Aorta (tissue), 5 donors: Measurements from ENCODE around the gene PLEKHB1. TPM values are rescaled to one million over a fixed set of nuclear protein-coding genes. Genes with fewer than 3 reads are reported as not detected.
"Not testable (repeated sequence)": the region's sequence is repeated elsewhere in the genome, so short reads cannot be mapped to it uniquely, and the experiment has no call there.

Experiments
- ATAC-seq: fragments of 200-7000 bp; cut with Tn5 transposase; one replicate; pipeline ENCODE4 v1.9.1; 2022; ENCODE audit warnings: moderate library complexity; ENCODE audit not compliant: low FRiP score
- DNase-seq, 2 donors: peaks; one replicate each; pipeline ENCODE4 v3.0.0-alpha.2; 2020
- H3K27ac ChIP-seq, 2 donors: one replicate each; pipeline ENCODE4 v1.5.1; 2013; ENCODE audit warnings: low read length in 2 of 2, mild to moderate bottlenecking in 2 of 2, moderate library complexity in 2 of 2, control low read depth in 1 of 2, inconsistent platforms in 1 of 2, low read depth in 1 of 2
- H3K27me3 ChIP-seq, 2 donors: one replicate each; pipeline ENCODE4 v1.6.1; 2013; ENCODE audit warnings: control low read depth in 1 of 2, low read length in 1 of 2, mild to moderate bottlenecking in 1 of 2, moderate library complexity in 1 of 2; ENCODE audit not compliant: insufficient read depth in 2 of 2, control insufficient read depth in 1 of 2
- H3K36me3 ChIP-seq, 2 donors: one replicate each; pipeline ENCODE4 v1.6.1; 2013; ENCODE audit warnings: control low read depth in 1 of 2, low read length in 1 of 2, mild to moderate bottlenecking in 1 of 2; ENCODE audit not compliant: insufficient read depth in 2 of 2, control insufficient read depth in 1 of 2
- H3K4me1 ChIP-seq, 2 donors: one replicate each; pipeline ENCODE4 v1.6.1; 2013; ENCODE audit warnings: low read length in 2 of 2, control low read depth in 1 of 2, mild to moderate bottlenecking in 1 of 2, moderate library complexity in 1 of 2; ENCODE audit not compliant: insufficient read depth in 2 of 2, control insufficient read depth in 1 of 2
- H3K4me3 ChIP-seq, 2 donors: one replicate each; pipeline ENCODE4 v1.5.1; 2013; ENCODE audit warnings: low read length in 2 of 2, control low read depth in 1 of 2, mild to moderate bottlenecking in 1 of 2
- H3K9me3 ChIP-seq: one replicate; pipeline ENCODE4 v1.6.1; 2013; ENCODE audit warnings: mild to moderate bottlenecking, low read length; ENCODE audit not compliant: control insufficient read depth
- WGBS, 2 donors: extraction: QIAGEN DNeasy Blood & Tissue Kit; methylation state at CpG; one replicate each; pipeline ENCODE4 v1.1.7; 2013; 5-methylcytosine and 5-hydroxymethylcytosine counted together
- intact Hi-C, 2 donors: fragments of 100-400 bp; cut with DNase I; formaldehyde crosslinking; loops; one replicate each; pipeline versions ENCODE4 v1.14.2 to v1.15.0; 2022
- polyA plus RNA-seq, 2 donors: library from polyadenylated mRNA; stranded (reverse); fragments of 200-250 nt; gene quantifications; one replicate each; pipeline ENCODE4 v1.2.3, GENCODE V29; 2013
- total RNA-seq, 2 donors: library from RNA; stranded (reverse); fragmentation: NEBNext Ultra II Directional; extraction: Animal tissue kit (Norgen Biotek cat#: 25700); gene quantifications; one replicate each; pipeline ENCODE4 v1.2.1, GENCODE V29; 2021
- donor health status: healthy with polysubstance abuse.
- donor health status: Bipolar disorder and iron deficiency.
- donor health status: DM: no; HTN: no; CAD: no.
- donor health status: DM: no; HTN: no; CAD: no.
- donor health status: DM: yes; HTN: yes; CAD: no.

Gene PLEKHB1
- total and polyA plus RNA-seq, 4 donors = 3.3 to 14.1 (median 7.0) TPM

- ATAC-seq (peak; percentile 97), DNase-seq (peak; percentile 94 to 97)
- Histone ChIP-seq H3K27me3 (no peaks in the 10 kb centered on the region), H3K4me1 (no peaks in the 10 kb centered on the region), H3K4me3 (no peak overlapping the region), H3K36me3 (no peaks in the 10 kb centered on the region), H3K9me3 (no peaks in the 10 kb centered on the region), H3K27ac (no peak overlapping the region)
- WGBS, 2 donors = 8 to 9% methylated on average over 40 of the region's 40 CpGs
- intact Hi-C loops = loop anchor here (2.0 to 10.0 kb wide), 4 partner anchors 34 to 366 kb away; no protein-coding TSS in a partner anchor
These were observed 14.8 kb downstream of the PLEKHB1 start for GRCh38 chr11:73661035-73661628.

- no peak overlapping the region for H3K4me3 ChIP-seq
- intact Hi-C loops = loop anchor here (5.0 to 10.0 kb wide), 3 partner anchors 35 to 368 kb away; no protein-coding TSS in a partner anchor
- DNase-seq = no peak
- no peaks in the 10 kb centered on the region for H3K9me3 ChIP-seq
- 90 to 94% methylated on average over 3 of the region's 3 CpGs for WGBS, 2 donors
- no peak overlapping the region for H3K27ac ChIP-seq
- no peak for ATAC-seq
- no peaks in the 10 kb centered on the region for H3K27me3 ChIP-seq
- H3K4me1 ChIP-seq = no peaks in the 10 kb centered on the region
- H3K36me3 ChIP-seq = no peaks in the 10 kb centered on the region
These were observed 16.2 kb downstream of the PLEKHB1 start for GRCh38 chr11:73662445-73663157.

GRCh38 chr11:73663604-73664495 lies 17.5 kb downstream of the PLEKHB1 start:
- WGBS, 2 donors = 46 to 58% methylated on average over 3 of the region's 3 CpGs
- Histone ChIP-seq H3K9me3 (no peaks in the 10 kb centered on the region), H3K4me3 (no peak overlapping the region), H3K27ac (no peak overlapping the region), H3K27me3 (no peaks in the 10 kb centered on the region), H3K4me1 (no peaks in the 10 kb centered on the region), H3K36me3 (no peaks in the 10 kb centered on the region)
- ATAC-seq = no peak
- DNase-seq = no peak
- intact Hi-C loops = loop anchor here (5.0 to 10.0 kb wide), 3 partner anchors 37 to 369 kb away; no protein-coding TSS in a partner anchor

GRCh38 chr11:73664877-73665276 lies 18.5 kb downstream of the PLEKHB1 start:
- no peak for ATAC-seq
- intact Hi-C loops = loop anchor here (5.0 to 10.0 kb wide), 3 partner anchors 38 to 370 kb away; no protein-coding TSS in a partner anchor

GRCh38 chr11:73667891-73668290 lies 21.5 kb downstream of the PLEKHB1 start:
- Histone ChIP-seq H3K4me3 (no peak overlapping the region), H3K36me3 (no peaks in the 10 kb centered on the region), H3K27me3 (no peaks in the 10 kb centered on the region), H3K4me1 (no peaks in the 10 kb centered on the region), H3K9me3 (no peaks in the 10 kb centered on the region), H3K27ac (no peak overlapping the region)
- intact Hi-C loops = loop anchor here in 1 of 2 donors (10.0 kb wide), 1 partner anchor 373 kb away; no protein-coding TSS in a partner anchor
- DNase-seq = no peak
- 77 to 92% methylated on average over 1 of the region's 1 CpG for WGBS, 2 donors
- ATAC-seq = no peak

More at GRCh38 chr11:73664877-73665276, 18.5 kb downstream of the PLEKHB1 start:
- no peaks in the 10 kb centered on the region for H3K27me3 ChIP-seq
- H3K36me3 ChIP-seq = no peaks in the 10 kb centered on the region
- no peak overlapping the region for H3K27ac ChIP-seq
- DNase-seq = no peak
- no peaks in the 10 kb centered on the region for H3K9me3 ChIP-seq
- no peaks in the 10 kb centered on the region for H3K4me1 ChIP-seq
- no peak overlapping the region for H3K4me3 ChIP-seq

- intact Hi-C loops = no loop called here
- 81 to 89% methylated on average over 3 of the region's 3 CpGs for WGBS, 2 donors
- no peaks in the 10 kb centered on the region for H3K36me3 ChIP-seq
These were observed 24.4 kb downstream of the PLEKHB1 start for GRCh38 chr11:73670808-73671207.

GRCh38 chr11:73671701-73672100 lies 25.3 kb downstream of the PLEKHB1 start:
- WGBS, 2 donors = 67 to 81% methylated on average over 6 of the region's 6 CpGs
- Histone ChIP-seq H3K9me3 (no peaks in the 10 kb centered on the region), H3K4me1 (no peaks in the 10 kb centered on the region), H3K27me3 (no peaks in the 10 kb centered on the region), H3K36me3 (no peaks in the 10 kb centered on the region), H3K4me3 (no peak overlapping the region), H3K27ac (no peak overlapping the region)
- intact Hi-C loops = no loop called here
- DNase-seq = no peak
- ATAC-seq = no peak

More at GRCh38 chr11:73670808-73671207, 24.4 kb downstream of the PLEKHB1 start:
- Histone ChIP-seq H3K4me1 (no peaks in the 10 kb centered on the region), H3K27me3 (no peaks in the 10 kb centered on the region), H3K4me3 (no peak overlapping the region), H3K9me3 (no peaks in the 10 kb centered on the region), H3K27ac (no peak overlapping the region)
- no peak for DNase-seq
- no peak for ATAC-seq

- H3K27me3 ChIP-seq, H3K36me3 ChIP-seq, intact Hi-C loops, H3K27ac ChIP-seq, H3K4me1 ChIP-seq, H3K9me3 ChIP-seq, ATAC-seq, H3K4me3 ChIP-seq, DNase-seq: not testable (repeated sequence)
- WGBS, 2 donors = 79 to 89% methylated on average over 5 of the region's 5 CpGs
These were observed 30.2 kb downstream of the PLEKHB1 start for GRCh38 chr11:73676552-73676951.
